T-cell (primary cell): ENCODE results near the gene NOL4L. TPM values are rescaled to one million over a fixed set of nuclear protein-coding genes. Genes with fewer than 3 reads are reported as not detected.

Experiments used
- ATAC-seq, 4 experiments: fragments of 200-7000 bp in 3 of 4; fragments of 150-1000 bp in 1 of 4; cut with Tn5 transposase; replicated peaks in 1 of 4; 1 replicate in 3 of 4; 2 replicates in 1 of 4; pipeline ENCODE4 v1.10.0; 2021; ENCODE audit warnings: moderate library complexity in 3 of 4, mild to moderate bottlenecking in 2 of 4, moderate number of reproducible peaks in 1 of 4
- CTCF ChIA-PET, 2 donors: fragments of 300-600 bp; sonication (Branson Sonifier 250); formaldehyde crosslinking; loops; one replicate each; lab custom pipeline; 2022; ENCODE audit warnings: antibody characterized with exemption in 2 of 2; lab: Charles Lee
- POLR2A ChIA-PET, 2 donors: fragments of 300-600 bp; sonication (Branson Sonifier 250); formaldehyde crosslinking; loops; one replicate each; lab custom pipeline; 2022; ENCODE audit warnings: antibody characterized with exemption in 2 of 2; lab: Charles Lee
- DNase-seq, 35 experiments: peaks; one replicate each; pipeline versions ENCODE4 v3.0.0 to v3.0.0-alpha.2; 2013 to 2023
- H3K27ac ChIP-seq: one replicate; pipeline ENCODE4 v1.5.1; 2013; ENCODE audit warnings: low read length
- H3K27me3 ChIP-seq, 2 experiments: replicated peaks in 1 of 2; 1 replicate in 1 of 2; 2 replicates in 1 of 2; pipeline versions ENCODE4 v1.6.1 to v1.7.0; 2013; ENCODE audit warnings: low read length in 1 of 2, mixed read lengths in 1 of 2; ENCODE audit not compliant: control insufficient read depth in 2 of 2, insufficient read depth in 2 of 2; ENCODE audit errors: extremely low read depth in 1 of 2
- H3K36me3 ChIP-seq, 2 donors: 1 replicate in 1 of 2; 2 replicates in 1 of 2; pipeline versions ENCODE4 v1.6.1 to v1.7.0; 2013; ENCODE audit warnings: low read length in 1 of 2; ENCODE audit not compliant: control insufficient read depth in 2 of 2, insufficient read depth in 1 of 2; ENCODE audit errors: extremely low read depth in 1 of 2
- H3K4me1 ChIP-seq, 2 experiments: 1 replicate in 1 of 2; 2 replicates in 1 of 2; pipeline versions ENCODE4 v1.6.1 to v1.7.0; 2013; ENCODE audit warnings: low read length in 2 of 2, mixed read lengths in 1 of 2; ENCODE audit not compliant: insufficient read depth in 2 of 2, control insufficient read depth in 1 of 2; ENCODE audit errors: extremely low read depth in 1 of 2
- H3K4me3 ChIP-seq, 2 donors: 1 replicate in 1 of 2; 2 replicates in 1 of 2; pipeline versions ENCODE4 v1.5.1 to v1.7.0; 2013; ENCODE audit warnings: mild to moderate bottlenecking in 2 of 2, low read length in 1 of 2, moderate library complexity in 1 of 2; ENCODE audit not compliant: control insufficient read depth in 1 of 2; ENCODE audit errors: extremely low read depth in 1 of 2
- H3K9me3 ChIP-seq: 2 replicates; pipeline ENCODE4 v1.7.0; 2013
- H3K27ac Mint-ChIP-seq, 2 donors: one replicate each; pipeline ENCODE4 v1.8.0; 2020 to 2021; ENCODE audit warnings: mild to moderate bottlenecking in 2 of 2, mixed read lengths in 2 of 2
- H3K27me3 Mint-ChIP-seq, 2 donors: one replicate each; pipeline ENCODE4 v1.8.0; 2021 to 2022; ENCODE audit warnings: mixed read lengths in 2 of 2
- H3K36me3 Mint-ChIP-seq: one replicate; pipeline ENCODE4 v1.8.0; 2021; ENCODE audit warnings: mixed read lengths
- H3K4me1 Mint-ChIP-seq, 3 donors: one replicate each; pipeline ENCODE4 v1.8.0; 2020 to 2022; ENCODE audit warnings: mixed read lengths in 3 of 3, mild to moderate bottlenecking in 1 of 3
- H3K4me3 Mint-ChIP-seq, 3 donors: one replicate each; pipeline ENCODE4 v1.8.0; 2020 to 2022; ENCODE audit warnings: mild to moderate bottlenecking in 3 of 3, mixed read lengths in 3 of 3, moderate library complexity in 3 of 3
- H3K9me3 Mint-ChIP-seq, 3 donors: one replicate each; pipeline ENCODE4 v1.8.0; 2020 to 2022; ENCODE audit warnings: mixed read lengths in 3 of 3
- WGBS: methylation state at CpG from one replicate; pipeline ENCODE4 v1.1.5; 2013; ENCODE audit warnings: missing lambda C conversion rate; ENCODE audit not compliant: insufficient coverage; 5-methylcytosine and 5-hydroxymethylcytosine counted together
- total RNA-seq, 35 experiments: library from RNA in 6 of 35; stranded (reverse) in 6 of 35; fragments of 120-200 nt in 1 of 35; gene quantifications; one replicate each; pipeline versions ENCODE4 v1.2.1 to v1.2.4 and lab custom pipeline; 2013 to 2026

Gene NOL4L
- total RNA-seq, 5 donors from 2014 or later (not counting 1 experiment from before 2014, with no cell fraction given), result 63.5 to 88.8 (median 74.4) TPM

DNA sequence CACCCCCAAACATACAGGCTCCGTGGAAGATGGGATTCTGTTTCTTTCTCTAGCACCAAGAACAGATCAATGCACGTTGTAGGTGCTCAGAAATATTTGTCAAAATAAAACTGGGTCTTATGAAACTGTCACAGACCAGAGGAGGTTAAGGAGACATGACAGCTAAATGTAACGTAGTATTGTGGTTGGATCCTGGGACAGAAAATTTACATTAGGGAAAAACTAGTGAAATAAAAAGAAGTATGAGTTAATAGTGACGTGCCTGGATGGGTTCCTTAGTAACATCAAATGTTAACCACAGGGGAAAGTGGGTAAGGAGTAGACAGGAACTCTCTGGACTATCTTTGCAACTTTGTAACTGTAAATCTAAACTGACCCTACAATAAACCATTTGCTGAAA is 31.5 kb downstream of the NOL4L start:
- Mint-ChIP-seq H3K27ac (peak overlapping the region; percentile 60 to 70), H3K9me3 (no peaks in the 10 kb centered on the region), H3K27me3 (no peaks in the 10 kb centered on the region), H3K36me3 (peaks cover 23% of the 10 kb centered on the region), H3K4me3 (peak overlapping the region in 1 of 3 donors; percentile 37), H3K4me1 (peaks cover 69 to 70% (median 69%) of the 10 kb centered on the region in 3 donors)
- ATAC-seq (no peak), DNase-seq (no peak)
- 50% methylated on average over 2 of the region's 4 CpGs for WGBS
- H3K36me3 ChIP-seq, result peaks cover 0 to 5% of the 10 kb centered on the region in 2 donors
- no peak overlapping the region for H3K27ac ChIP-seq
- H3K4me1 ChIP-seq, result peaks cover 7 to 52% of the 10 kb centered on the region in 2 experiments
- no peak overlapping the region for H3K4me3 ChIP-seq
- POLR2A ChIA-PET, result no interaction called here
- no peaks in the 10 kb centered on the region for H3K9me3 ChIP-seq
- CTCF ChIA-PET, result no interaction called here
- no peaks in the 10 kb centered on the region for H3K27me3 ChIP-seq

DNA sequence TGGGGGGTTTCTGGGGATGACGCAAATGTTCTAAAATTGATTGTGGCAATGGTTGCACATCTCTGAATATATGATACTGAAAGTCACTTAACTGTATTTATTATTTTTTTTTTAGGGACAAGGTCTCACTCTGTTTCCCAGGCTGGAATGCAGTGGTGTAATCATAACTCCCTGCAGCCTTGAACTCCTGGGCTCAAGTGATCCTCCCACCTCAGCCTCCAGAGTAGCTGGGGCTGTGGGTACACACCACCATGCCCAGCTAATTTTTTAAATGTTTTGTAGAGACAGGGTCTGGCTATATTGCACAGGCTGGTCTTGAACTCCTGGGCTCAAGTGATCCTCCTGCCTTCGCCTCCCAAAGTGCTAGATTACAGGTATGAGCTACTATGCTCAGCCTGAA is 33.4 kb downstream of the NOL4L start:
- no peaks in the 10 kb centered on the region for H3K27me3 Mint-ChIP-seq
- no CpG with 5 or more reads among the region's 2 CpGs for WGBS
- POLR2A ChIA-PET, result no interaction called here
- H3K4me3 Mint-ChIP-seq, result no peak overlapping the region
- CTCF ChIA-PET, result no interaction called here
- H3K36me3 ChIP-seq, result peaks cover 0 to 5% of the 10 kb centered on the region in 2 donors
- peak overlapping the region in 1 of 2 donors; percentile 75 for H3K27ac Mint-ChIP-seq
- H3K36me3 Mint-ChIP-seq, result peaks cover 23% of the 10 kb centered on the region
- no peaks in the 10 kb centered on the region for H3K27me3 ChIP-seq
- no peaks in the 10 kb centered on the region for H3K9me3 ChIP-seq
- no peak overlapping the region for H3K4me3 ChIP-seq
- no peak overlapping the region for H3K27ac ChIP-seq
- no peaks in the 10 kb centered on the region for H3K9me3 Mint-ChIP-seq
- H3K4me1 ChIP-seq, result peaks cover 7 to 55% of the 10 kb centered on the region in 2 experiments
- no peak for ATAC-seq
- DNase-seq, result no peak
- peaks cover 74% of the 10 kb centered on the region in 3 donors for H3K4me1 Mint-ChIP-seq

DNA sequence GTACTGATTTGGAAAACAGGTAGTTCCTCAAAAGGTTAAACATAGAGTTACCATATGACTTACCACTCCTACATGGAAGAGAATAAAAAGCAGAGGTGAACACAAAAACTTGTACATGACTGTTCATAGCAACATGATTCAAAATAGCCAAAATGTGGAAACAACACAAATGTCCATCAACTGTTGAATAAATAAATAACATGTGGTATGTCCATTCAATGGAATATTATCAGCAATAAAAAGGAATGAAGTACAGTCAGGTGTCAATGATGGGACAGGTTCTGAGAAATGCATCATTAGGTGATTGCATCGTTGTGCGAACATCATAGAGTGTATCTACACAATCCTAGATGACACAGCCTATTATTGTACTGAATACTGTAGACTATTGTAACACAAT is 35.3 kb downstream of the NOL4L start:
- WGBS, result no CpG with 5 or more reads among the region's 2 CpGs
- no peak overlapping the region for H3K4me3 Mint-ChIP-seq
- H3K4me1 Mint-ChIP-seq, result peaks cover 72 to 74% (median 73%) of the 10 kb centered on the region in 3 donors
- DNase-seq, result no peak
- ChIA-PET POLR2A (no interaction called here), CTCF (no interaction called here)
- H3K36me3 ChIP-seq, result peaks cover 0 to 2% of the 10 kb centered on the region in 2 donors
- H3K27me3 ChIP-seq, result no peaks in the 10 kb centered on the region
- no peaks in the 10 kb centered on the region for H3K9me3 ChIP-seq
- no peaks in the 10 kb centered on the region for H3K9me3 Mint-ChIP-seq
- peak overlapping the region in 1 of 2 donors; percentile 73 for H3K27ac Mint-ChIP-seq
- no peak for ATAC-seq
- H3K4me1 ChIP-seq, result peaks cover 7 to 51% of the 10 kb centered on the region in 2 experiments
- no peaks in the 10 kb centered on the region for H3K27me3 Mint-ChIP-seq
- H3K36me3 Mint-ChIP-seq, result peaks cover 15% of the 10 kb centered on the region
- no peak overlapping the region for H3K27ac ChIP-seq
- no peak overlapping the region for H3K4me3 ChIP-seq

GRCh38 chr20:32547753-32548034 is 37.4 kb downstream of the NOL4L start:
- no peak for ATAC-seq
- Mint-ChIP-seq H3K9me3 (no peaks in the 10 kb centered on the region), H3K4me1 (peaks cover 72 to 77% (median 74%) of the 10 kb centered on the region in 3 donors), H3K27ac (peak overlapping the region; percentile 85 to 99), H3K4me3 (peak overlapping the region in 1 of 3 donors; percentile 6), H3K27me3 (no peaks in the 10 kb centered on the region), H3K36me3 (peaks cover 18% of the 10 kb centered on the region)
- peak overlapping the region; percentile 28 for H3K27ac ChIP-seq
- WGBS, result 100% methylated on average over 1 of the region's 1 CpG
- DNase-seq, result no peak
- no peak overlapping the region for H3K4me3 ChIP-seq
- no peaks in the 10 kb centered on the region for H3K27me3 ChIP-seq
- peaks cover 2 to 58% of the 10 kb centered on the region in 2 experiments for H3K4me1 ChIP-seq
- H3K36me3 ChIP-seq, result peaks cover 0 to 6% of the 10 kb centered on the region in 2 donors
- ChIA-PET POLR2A (interaction anchor here in 1 of 2 donors (0.6 kb wide), 1 partner anchor 971 kb away, joined by 3 read pairs; no protein-coding TSS in a partner anchor), CTCF (no interaction called here)
- H3K9me3 ChIP-seq, result no peaks in the 10 kb centered on the region

DNA sequence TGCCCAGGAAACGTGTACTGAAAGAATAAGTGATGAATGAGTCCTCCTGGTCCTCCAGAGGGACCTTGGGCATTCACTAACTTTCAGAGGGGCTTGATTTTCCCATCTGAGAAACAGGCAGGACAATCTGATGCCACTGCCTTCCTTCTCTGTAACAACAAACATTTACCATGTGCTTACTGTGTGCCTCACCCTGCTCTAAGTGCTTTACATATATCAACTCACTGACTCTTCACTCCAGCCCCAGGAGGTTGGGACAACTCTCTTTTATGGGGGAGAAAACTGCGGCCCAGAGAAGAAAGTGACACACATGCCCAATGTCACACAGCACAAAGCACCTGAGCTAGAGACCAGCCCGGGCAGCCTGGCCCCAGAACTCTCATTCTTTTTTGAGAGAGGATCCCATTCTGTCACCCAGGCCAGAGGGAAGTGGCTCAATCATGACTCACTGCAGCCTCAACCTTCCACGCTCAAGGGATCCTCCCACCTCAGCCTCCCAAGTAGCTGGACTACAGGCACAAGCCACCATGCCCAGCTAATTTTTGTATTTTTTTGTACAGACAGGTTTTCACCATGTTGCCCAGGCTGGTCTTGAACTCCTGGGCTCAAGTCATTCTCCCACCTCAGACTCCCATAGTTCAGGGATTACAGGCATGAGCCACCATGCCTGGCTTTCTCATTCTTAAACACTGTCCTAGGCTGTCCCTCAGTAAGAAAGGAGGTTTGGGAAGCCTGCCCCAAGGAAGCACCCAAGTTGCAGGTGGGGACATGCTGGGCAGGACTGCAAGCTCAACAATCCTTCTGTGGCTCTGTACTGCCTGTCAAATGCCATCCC is 38.0 kb downstream of the NOL4L start:
- WGBS, result no CpG with 5 or more reads among the region's 4 CpGs
- Histone ChIP-seq H3K27me3 (no peaks in the 10 kb centered on the region), H3K27ac (peak overlapping the region; percentile 28), H3K4me1 (peaks cover 4 to 64% of the 10 kb centered on the region in 2 experiments), H3K9me3 (no peaks in the 10 kb centered on the region), H3K4me3 (no peak overlapping the region), H3K36me3 (peaks cover 0 to 6% of the 10 kb centered on the region in 2 donors)
- no peak for DNase-seq
- peak overlapping the region in 1 of 3 donors; percentile 6 for H3K4me3 Mint-ChIP-seq
- peaks cover 20% of the 10 kb centered on the region for H3K36me3 Mint-ChIP-seq
- peak overlapping the region; percentile 85 to 99 for H3K27ac Mint-ChIP-seq
- peaks cover 77 to 83% (median 79%) of the 10 kb centered on the region in 3 donors for H3K4me1 Mint-ChIP-seq
- no peak for ATAC-seq
- H3K27me3 Mint-ChIP-seq, result no peaks in the 10 kb centered on the region
- CTCF ChIA-PET, result no interaction called here
- no peaks in the 10 kb centered on the region for H3K9me3 Mint-ChIP-seq
- POLR2A ChIA-PET, result no interaction called here

DNA sequence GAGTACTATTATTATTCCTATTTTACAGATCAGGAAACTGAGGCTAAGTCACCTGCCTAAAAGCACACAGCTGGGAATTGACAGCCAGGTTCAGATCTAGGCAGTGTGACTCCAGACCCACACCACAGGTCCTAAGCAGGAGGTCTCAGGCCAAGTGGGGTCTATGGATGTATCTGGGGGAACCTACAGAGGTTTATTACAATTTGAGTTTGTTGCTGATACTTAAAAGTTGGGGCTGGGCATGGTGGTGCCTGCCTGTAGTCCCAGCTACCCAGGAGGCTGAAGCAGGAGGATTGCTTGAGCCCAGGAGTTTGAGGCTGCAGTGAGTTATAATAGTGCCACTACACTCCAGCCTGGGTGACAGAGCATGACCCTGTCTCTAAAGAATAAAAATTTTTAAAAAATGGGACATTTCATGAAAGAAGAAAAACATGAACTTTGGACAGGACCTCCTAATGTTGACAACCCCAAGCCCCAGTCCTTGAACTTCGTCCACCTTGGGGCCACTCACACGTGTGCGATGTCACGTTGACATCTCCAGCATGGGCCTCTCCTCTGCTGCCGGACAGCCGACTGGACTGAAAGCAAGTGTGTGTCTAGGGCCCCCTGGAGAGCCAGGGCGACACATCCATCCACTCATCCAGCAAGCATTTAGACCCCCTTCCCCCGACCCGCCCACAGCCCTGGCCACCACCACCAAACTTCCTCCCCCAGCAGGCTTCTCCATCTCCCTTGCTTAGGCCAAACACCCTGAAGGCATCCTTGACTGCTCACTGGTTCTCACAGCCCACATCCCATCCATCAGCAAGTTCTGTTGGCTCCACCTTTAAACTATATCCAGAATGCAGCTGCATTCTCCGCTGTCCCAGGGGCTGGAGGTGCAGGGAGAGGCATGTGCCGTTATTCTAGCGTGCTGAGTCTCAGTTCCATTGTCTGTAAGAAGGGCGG is 40.0 kb downstream of the NOL4L start:
- H3K4me3 Mint-ChIP-seq, result no peak overlapping the region
- 94% methylated on average over 12 of the region's 13 CpGs for WGBS
- no peaks in the 10 kb centered on the region for H3K27me3 ChIP-seq
- H3K27ac ChIP-seq, result peak overlapping the region; percentile 28
- peaks cover 88 to 91% (median 90%) of the 10 kb centered on the region in 3 donors for H3K4me1 Mint-ChIP-seq
- ATAC-seq (no peak), DNase-seq (no peak)
- H3K4me1 ChIP-seq, result peaks cover 22 to 84% of the 10 kb centered on the region in 2 experiments
- CTCF ChIA-PET, result interaction anchor here in 1 of 2 donors (1.1 kb wide), 1 partner anchor 10 kb away, joined by 4 read pairs; no protein-coding TSS in a partner anchor
- no peak overlapping the region for H3K4me3 ChIP-seq
- no peaks in the 10 kb centered on the region for H3K9me3 Mint-ChIP-seq
- H3K27ac Mint-ChIP-seq, result peak overlapping the region; percentile 94 to 99
- peaks cover 0 to 6% of the 10 kb centered on the region in 2 donors for H3K36me3 ChIP-seq
- POLR2A ChIA-PET, result no interaction called here
- peaks cover 18% of the 10 kb centered on the region for H3K36me3 Mint-ChIP-seq
- no peaks in the 10 kb centered on the region for H3K27me3 Mint-ChIP-seq
- no peaks in the 10 kb centered on the region for H3K9me3 ChIP-seq
